GM18868 (cell line): ENCODE measurements around the gene KPNA1.

Source experiments
- ATAC-seq: cut with Tn5 transposase; IDR thresholded peaks from one replicate; pipeline ENCODE4 v1.9.1; 2021; ENCODE audit warnings: mild to moderate bottlenecking, moderate library complexity; ENCODE audit not compliant: unreplicated experiment

KPNA1 gene

GRCh38 chr3:122389892-122390291 lies 124.8 kb downstream of the KPNA1 start:
- no peak for ATAC-seq

DNA sequence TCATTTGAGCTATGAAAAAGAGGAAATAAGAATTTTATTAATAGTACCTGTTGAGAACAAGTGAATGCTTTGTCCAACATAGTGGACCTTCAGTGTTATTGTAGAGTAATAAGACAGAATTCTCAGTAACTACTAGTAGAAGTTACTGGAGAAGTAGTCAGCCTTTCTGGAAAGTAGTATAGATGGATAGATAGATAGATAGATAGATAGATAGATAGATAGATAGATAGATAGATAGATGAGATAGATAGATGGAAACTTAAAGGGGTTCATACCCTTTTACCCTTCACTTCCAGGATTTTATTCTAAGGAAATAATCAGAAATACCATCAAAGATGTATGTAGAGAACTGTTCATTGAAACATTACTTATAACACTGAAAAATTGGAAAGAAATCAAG lies 125.5 kb downstream of the KPNA1 start:
- ATAC-seq = no peak

DNA sequence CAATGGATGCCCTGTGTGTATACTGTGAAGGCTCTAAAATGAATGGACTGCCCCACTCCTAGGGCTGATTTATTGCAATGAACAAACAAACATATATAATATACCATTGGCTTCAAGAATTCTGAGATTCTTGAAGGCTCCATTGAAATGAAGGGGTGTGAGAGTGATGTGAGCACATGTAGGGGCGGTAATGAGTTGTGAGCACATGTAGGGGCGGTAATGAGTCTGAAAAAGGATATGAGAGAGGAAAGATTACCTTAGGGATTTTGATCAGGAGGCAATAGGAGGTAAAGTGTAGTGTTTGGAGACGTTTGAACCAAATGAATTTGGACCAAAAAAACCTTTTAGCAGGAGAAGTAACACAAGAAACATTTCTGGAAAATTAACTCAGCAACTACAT lies 127.0 kb downstream of the KPNA1 start:
- ATAC-seq = no peak

DNA sequence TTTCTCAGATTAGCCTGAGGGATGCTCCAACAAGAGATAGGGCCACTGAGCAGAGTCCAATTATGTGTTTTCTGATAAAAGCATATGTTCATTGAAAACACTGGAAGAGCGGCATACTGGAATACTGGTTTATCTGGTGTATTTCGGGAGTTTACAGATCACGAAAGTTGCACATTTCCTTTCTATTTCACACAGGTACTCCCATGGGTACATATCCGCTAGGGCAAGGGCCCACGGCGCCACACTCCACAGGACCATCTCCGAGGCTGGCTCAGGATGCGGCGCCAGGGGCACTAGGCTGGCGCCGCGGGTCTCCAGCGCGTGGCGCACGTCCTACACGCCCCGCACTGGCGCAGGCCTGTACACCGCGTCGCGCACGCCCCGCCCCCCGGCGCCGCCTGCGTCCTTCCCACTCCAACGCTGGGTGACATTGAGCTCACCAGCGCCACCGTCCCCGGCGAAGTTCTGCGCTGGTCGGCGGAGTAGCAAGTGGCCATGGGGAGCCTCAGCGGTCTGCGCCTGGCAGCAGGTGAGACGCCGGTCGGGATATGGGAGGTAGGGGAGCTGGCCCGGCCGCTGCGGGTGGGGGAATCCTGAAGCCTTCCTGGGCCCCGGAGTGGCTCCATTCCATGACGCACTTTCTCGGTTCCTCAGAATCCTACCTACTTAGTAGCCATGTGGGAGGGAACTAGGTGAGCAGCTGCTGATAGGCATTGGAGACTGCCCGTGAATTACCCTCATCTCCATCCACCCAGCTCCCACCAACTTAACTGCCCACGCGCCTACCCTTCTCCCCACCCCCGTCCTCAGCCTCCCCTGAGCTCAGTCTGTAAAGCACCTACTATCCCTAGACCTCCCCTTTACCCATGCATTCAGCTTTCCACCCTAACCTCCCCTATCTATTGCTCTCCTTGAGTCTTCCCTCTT lies 130.7 kb downstream of the KPNA1 start, which contains the start of gene FAM162A:
Gene FAM162A (plus strand): TSS at position 412 of the 927 bp plus-strand sequence. CDS start 84 bp downstream, at position 496.
- ATAC-seq = peak; percentile 88

DNA sequence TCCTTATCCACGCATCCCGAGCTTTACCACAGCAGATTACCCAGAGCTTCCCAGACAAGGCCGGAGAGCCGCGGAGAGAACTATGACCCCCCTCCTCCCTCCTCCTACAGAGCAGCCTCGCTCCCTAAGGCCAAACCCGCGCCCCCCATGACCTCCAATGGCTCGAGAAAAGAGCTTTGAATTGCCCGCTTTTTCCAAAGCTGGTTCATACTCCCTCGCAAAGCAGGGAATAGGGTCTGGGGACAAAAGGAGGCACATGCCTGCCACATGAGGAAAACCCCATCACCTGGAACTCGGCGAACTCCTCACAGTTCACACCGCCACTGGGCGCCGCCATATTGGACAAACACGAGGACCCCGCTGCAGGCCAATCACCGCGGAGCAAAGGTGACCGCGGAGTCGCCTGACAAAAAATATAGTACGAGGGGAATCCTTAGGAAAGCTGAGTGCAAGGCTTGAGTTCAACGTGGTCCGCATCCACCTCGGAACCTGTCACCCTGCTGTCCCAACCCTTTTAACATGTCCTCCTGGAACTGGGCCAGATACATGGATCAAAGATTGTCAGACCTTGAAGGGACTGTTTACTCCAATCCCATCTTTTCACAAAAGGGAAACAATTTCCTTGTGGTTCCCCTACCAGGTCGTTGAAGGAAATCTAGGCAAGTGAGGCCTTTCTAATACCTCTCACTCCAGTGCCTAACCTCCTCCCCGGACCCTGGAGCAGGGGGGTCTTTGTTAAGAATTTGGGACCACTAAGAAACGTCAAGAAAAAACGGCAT lies 131.7 kb downstream of the KPNA1 start, which contains the start of gene MIX23:
Gene MIX23 (minus strand): TSS at position 344 of the 779 bp plus-strand sequence. CDS start 7 bp downstream, at position 337.
- peak; percentile 42 for ATAC-seq

GRCh38 chr3:122377975-122378374 lies 136.8 kb downstream of the KPNA1 start:
- no peak for ATAC-seq

DNA sequence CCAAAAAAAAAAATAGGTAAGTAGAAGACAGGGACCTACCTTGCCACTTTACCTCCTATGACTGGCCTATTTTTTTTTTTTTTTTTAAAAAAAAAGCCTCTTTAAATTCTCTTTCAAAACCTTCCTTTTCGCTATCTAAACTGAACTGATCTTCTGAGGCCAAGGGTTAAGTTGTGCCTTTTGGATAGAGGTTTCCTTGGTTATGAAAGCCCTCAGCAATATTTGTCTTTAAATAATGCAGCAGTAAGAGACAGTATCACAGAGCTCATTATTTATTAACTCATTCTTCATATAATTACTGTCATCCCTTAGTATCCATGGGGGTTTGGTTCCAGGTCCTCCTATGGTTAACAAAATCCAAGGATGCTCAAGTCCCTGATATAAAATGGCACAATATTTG lies 140.7 kb downstream of the KPNA1 start:
- no peak for ATAC-seq
